H1 (cell line): ENCODE data around the gene PDE9A. TPM values are rescaled to one million over a fixed set of nuclear protein-coding genes. Genes with fewer than 3 reads are reported as not detected.
A peak's percentile ranks its signal among the peaks of the same experiment; 100 is the strongest.

ENCODE experiments used
- CTCF ChIA-PET: fragments of 300-600 bp; sonication (Branson Sonifier 250); formaldehyde crosslinking; loops from one replicate; lab custom pipeline; 2021; ENCODE audit not compliant: partially characterized antibody; lab: Charles Lee
- POLR2A ChIA-PET: fragments of 300-600 bp; sonication (Branson Sonifier 250); formaldehyde crosslinking; loops from one replicate; lab custom pipeline; 2021; ENCODE audit warnings: inconsistent platforms; ENCODE audit not compliant: partially characterized antibody; lab: Charles Lee
- DNase-seq, 2 experiments: peaks; one replicate each; pipeline versions ENCODE4 v3.0.0 to v3.0.0-alpha.2; 2010 to 2022; ENCODE audit warnings: low spot score in 2 of 2, low read depth in 1 of 2, mixed read lengths in 1 of 2
- FAIRE-seq: peaks from 2 replicates; lab custom pipeline; 2011; peaks lifted over from hg19 to GRCh38; lab: Jason Lieb, UNC
- H2AFZ ChIP-seq: 2 replicates; pipeline ENCODE4 v1.8.1; 2012; ENCODE audit warnings: low read length, inconsistent platforms
- H2AK5ac ChIP-seq: 2 replicates; pipeline ENCODE4 v1.6.1; 2013; ENCODE audit warnings: low read depth, low read length
- H2BK120ac ChIP-seq: replicated peaks from 2 replicates; pipeline ENCODE3; 2013; ENCODE audit warnings: low read depth, low read length, inconsistent platforms
- H2BK12ac ChIP-seq: 2 replicates; pipeline ENCODE4 v1.6.1; 2013; ENCODE audit warnings: low read depth, low read length
- H2BK15ac ChIP-seq: 2 replicates; pipeline ENCODE4 v1.6.1; 2013; ENCODE audit warnings: low read length
- H2BK20ac ChIP-seq: 2 replicates; pipeline ENCODE4 v1.6.1; 2013; ENCODE audit warnings: low read length
- H2BK5ac ChIP-seq: 2 replicates; pipeline ENCODE4 v1.6.1; 2013; ENCODE audit warnings: low read depth, low read length
- H3K14ac ChIP-seq: 2 replicates; pipeline ENCODE4 v1.6.1; 2013; ENCODE audit warnings: inconsistent platforms; ENCODE audit not compliant: insufficient read length
- H3K18ac ChIP-seq: 2 replicates; pipeline ENCODE4 v1.6.1; 2013; ENCODE audit warnings: low read length; ENCODE audit errors: extremely low read depth
- H3K23ac ChIP-seq: 2 replicates; pipeline ENCODE4 v1.6.1; 2013; ENCODE audit warnings: inconsistent platforms; ENCODE audit not compliant: insufficient read length
- H3K23me2 ChIP-seq: 2 replicates; pipeline ENCODE4 v1.6.1; 2013; ENCODE audit warnings: low read depth, low read length
- H3K27ac ChIP-seq: 2 replicates; pipeline ENCODE4 v1.6.1; 2011; ENCODE audit warnings: low read depth, low read length, inconsistent platforms
- H3K27me3 ChIP-seq, 4 experiments: replicated peaks in 1 of 4; 1 replicate in 1 of 4; 2 replicates in 3 of 4; pipeline versions ENCODE4 v1.6.1 to v1.8.1; 2011 to 2013; ENCODE audit warnings: low read length in 3 of 4, mild to moderate bottlenecking in 3 of 4, inconsistent platforms in 2 of 4, mixed read lengths in 2 of 4, moderate library complexity in 1 of 4; ENCODE audit not compliant: control insufficient read depth in 3 of 4, insufficient read depth in 3 of 4; ENCODE audit errors: extremely low read depth in 1 of 4
- H3K36me3 ChIP-seq, 4 experiments: 2 replicates each; pipeline versions ENCODE4 v1.6.1 to v1.8.1; 2011 to 2013; ENCODE audit warnings: mild to moderate bottlenecking in 4 of 4, low read length in 3 of 4, moderate library complexity in 2 of 4, control low read depth in 1 of 4, inconsistent platforms in 1 of 4; ENCODE audit not compliant: insufficient read depth in 4 of 4, control insufficient read depth in 2 of 4
- H3K4ac ChIP-seq: replicated peaks from 2 replicates; pipeline ENCODE3; 2013; ENCODE audit warnings: low read length, low read depth, mixed read lengths, inconsistent platforms; ENCODE audit not compliant: insufficient read length
- H3K4me1 ChIP-seq, 4 experiments: replicated peaks in 1 of 4; 1 replicate in 1 of 4; 2 replicates in 3 of 4; pipeline versions ENCODE4 v1.6.1 to v1.8.1; 2011 to 2013; ENCODE audit warnings: low read length in 3 of 4, inconsistent platforms in 2 of 4, mixed read lengths in 1 of 4; ENCODE audit not compliant: insufficient read depth in 4 of 4, control insufficient read depth in 3 of 4
- H3K4me2 ChIP-seq, 2 experiments: 2 replicates each; pipeline versions ENCODE4 v1.6.1 to v1.8.1; 2011 to 2013; ENCODE audit warnings: low read depth in 2 of 2, low read length in 2 of 2, control low read depth in 1 of 2, inconsistent platforms in 1 of 2, mild to moderate bottlenecking in 1 of 2; ENCODE audit not compliant: insufficient read depth in 1 of 2
- H3K4me3 ChIP-seq, 4 experiments: fragments of 200-600, 300-600 bp in 1 of 4; sonication (generic), shearing (Covaris generic), sonication (Bioruptor Twin) in 1 of 4; 2 replicates each; pipeline versions ENCODE4 v1.5.1 to v1.8.1; 2011 to 2016; ENCODE audit warnings: low read length in 4 of 4, low read depth in 3 of 4, control low read depth in 2 of 4, inconsistent platforms in 2 of 4, mild to moderate bottlenecking in 2 of 4, mixed read lengths in 1 of 4, moderate library complexity in 1 of 4; ENCODE audit not compliant: insufficient read depth in 2 of 4; ENCODE audit errors: extremely low read depth in 1 of 4
- H3K56ac ChIP-seq: replicated peaks from 2 replicates; pipeline ENCODE3; 2013; ENCODE audit warnings: low read depth, mild to moderate bottlenecking, mixed read lengths, low read length, inconsistent platforms; ENCODE audit not compliant: insufficient read length
- H3K79me1 ChIP-seq: 2 replicates; pipeline ENCODE4 v1.6.1; 2013; ENCODE audit warnings: low read depth, low read length, control low read depth
- H3K79me2 ChIP-seq, 2 experiments: 2 replicates each; pipeline versions ENCODE4 v1.6.1 to v1.8.1; 2012 to 2013; ENCODE audit warnings: low read length in 2 of 2, mild to moderate bottlenecking in 2 of 2, inconsistent platforms in 1 of 2; ENCODE audit not compliant: insufficient read depth in 2 of 2, control insufficient read depth in 1 of 2
- H3K9ac ChIP-seq, 4 experiments: replicated peaks in 1 of 4; 1 replicate in 1 of 4; 2 replicates in 3 of 4; pipeline versions ENCODE4 v1.6.1 to v1.8.1; 2011 to 2013; ENCODE audit warnings: low read depth in 3 of 4, low read length in 3 of 4, control low read depth in 2 of 4, mild to moderate bottlenecking in 2 of 4, moderate library complexity in 2 of 4, inconsistent platforms in 1 of 4; ENCODE audit errors: extremely low read depth in 1 of 4
- H3K9me3 ChIP-seq, 2 experiments: 2 replicates each; pipeline versions ENCODE4 v1.6.1 to v1.8.1; 2012 to 2013; ENCODE audit warnings: mild to moderate bottlenecking in 2 of 2, moderate library complexity in 2 of 2, control low read depth in 1 of 2, inconsistent platforms in 1 of 2, low read depth in 1 of 2, low read length in 1 of 2, mixed read lengths in 1 of 2; ENCODE audit not compliant: insufficient read depth in 2 of 2
- H4K20me1 ChIP-seq, 2 experiments: replicated peaks in 1 of 2; 2 replicates each; pipeline versions ENCODE3 to v1.8.1; 2011 to 2013; ENCODE audit warnings: inconsistent platforms in 2 of 2, low read length in 2 of 2, mild to moderate bottlenecking in 1 of 2; ENCODE audit not compliant: insufficient read depth in 2 of 2, control insufficient read depth in 1 of 2
- H4K5ac ChIP-seq: 2 replicates; pipeline ENCODE4 v1.6.1; 2013; ENCODE audit warnings: low read length, low read depth, mixed read lengths, inconsistent platforms; ENCODE audit not compliant: insufficient read length
- H4K8ac ChIP-seq: 2 replicates; pipeline ENCODE4 v1.8.0; 2013; ENCODE audit warnings: mild to moderate bottlenecking, moderate library complexity, low read length, inconsistent platforms; ENCODE audit not compliant: insufficient read depth; ENCODE audit errors: extremely low read depth
- H4K91ac ChIP-seq: replicated peaks from 2 replicates; pipeline ENCODE3; 2013; ENCODE audit warnings: low read length, mixed read lengths, inconsistent platforms; ENCODE audit not compliant: insufficient read length
- BRCA1 ChIP-seq: IDR thresholded peaks from 2 replicates; pipeline ENCODE4 v1.6.1; 2012; ENCODE audit warnings: low read depth, low read length, improper control_type of control experiment
- POLR2A ChIP-seq, 2 experiments: IDR thresholded peaks; 1 replicate in 1 of 2; 2 replicates in 1 of 2; pipeline ENCODE4 v1.6.1; 2011; ENCODE audit warnings: low read depth in 2 of 2, low read length in 2 of 2, mild to moderate bottlenecking in 2 of 2; ENCODE audit errors: control extremely low read depth in 1 of 2
- RBBP5 ChIP-seq: IDR thresholded peaks from 2 replicates; pipeline ENCODE4 v1.7.1; 2012; ENCODE audit warnings: low read depth, mild to moderate bottlenecking, inconsistent platforms, low read length, moderate library complexity, borderline replicate concordance
- WGBS, 2 experiments: shearing (Covaris generic) in 1 of 2; methylation state at CpG; one replicate each; pipeline versions ENCODE4 v1.1.6 to v1.1.7; 2013 to 2015; ENCODE audit warnings: low lambda C conversion rate in 2 of 2, mixed read lengths in 2 of 2, inconsistent platforms in 1 of 2, low coverage in 1 of 2, missing lambda C conversion rate in 1 of 2; ENCODE audit not compliant: insufficient replicate concordance in 2 of 2, insufficient coverage in 1 of 2, insufficient read length in 1 of 2; ENCODE audit errors: extremely low coverage in 1 of 2, missing lambda C conversion rate in 1 of 2; 5-methylcytosine and 5-hydroxymethylcytosine counted together
- polyA plus RNA-seq, 7 experiments: library from polyadenylated mRNA; depleted of rRNA in 3 of 7; stranded (reverse) in 5 of 7; unstranded in 2 of 7; fragments of >200 nt in 5 of 7; fragments of 200-250 nt in 2 of 7; gene quantifications; 1 replicate in 5 of 7; 2 replicates in 1 of 7; 4 replicates in 1 of 7; pipeline versions ENCODE4 v1.2.1 to v1.2.3, GENCODE V29; 2011 to 2013; ENCODE audit warnings: missing spikeins in 2 of 7, mixed read lengths in 2 of 7
- total RNA-seq: library from RNA; stranded (reverse); fragmentation: NEBNext Ultra II Directional; extraction: Animal tissue kit (Norgen Biotek cat#: 25700); gene quantifications from 2 replicates; pipeline ENCODE4 v1.2.1, GENCODE V29; 2021

PDE9A gene
- total and polyA plus RNA-seq, 2 of the 8 experiments (the other 6 are each of a cell fraction or from before 2014, with no cell fraction given) = 39.2 to 45.9 TPM

- Histone ChIP-seq H2BK15ac (peak overlapping the region; percentile 97), H3K9me3 (no peaks in the 10 kb centered on the region), H2BK5ac (0 out of 2 replicates have a peak overlapping the region, but pooled peaks have one; percentile 24), H3K4me2 (no peak overlapping the region), H2BK120ac (no peak overlapping the region), H3K9ac (no peak overlapping the region), H3K18ac (no peak overlapping the region), H3K79me1 (no peaks in the 10 kb centered on the region), H4K8ac (no peak overlapping the region), H3K23me2 (peaks cover 9% of the 10 kb centered on the region; the same call in 1 of the 2 replicates), H3K27me3 (peaks cover 0 to 7% (median 3%) of the 10 kb centered on the region in 4 experiments; a peak in 3 of 7 replicates), H2AK5ac (0 out of 2 replicates have a peak overlapping the region, but pooled peaks have one; percentile 39), H2AFZ (no peak overlapping the region), H2BK20ac (no peak overlapping the region), H3K79me2 (no peaks in the 10 kb centered on the region), H4K20me1 (peaks cover 0 to 3% of the 10 kb centered on the region in 2 experiments), H3K4me3 (no peak overlapping the region), H3K14ac (no peak overlapping the region)
- FAIRE-seq (no peak), DNase-seq (no peak)
- CTCF ChIA-PET = interaction anchor here (0.9 to 10.7 kb wide), 3 partner anchors 14 to 43 kb away, joined by 3 to 112 read pairs (median 3); partner anchors contain the start of gene PDE9A
- TF ChIP-seq BRCA1 (no peak), RBBP5 (no peak), POLR2A (IDR thresholded peaks at IDR 0.05; ENCODE audit: control extremely low read depth in 1 of 2, low read depth in 2 of 2, low read length in 2 of 2) (no peak)
- TF ChIP-seq, all 59 proteins: peak for 0
- WGBS, 2 experiments = 77% methylated on average over 8 of the region's 8 CpGs; no CpG with 5 or more reads in 1 of the 2 experiments
- peaks cover 2 to 21% (median 10%) of the 10 kb centered on the region in 4 experiments; a peak in 6 of 7 replicates for H3K4me1 ChIP-seq
- H3K23ac ChIP-seq = no peak overlapping the region
- H3K56ac ChIP-seq = no peak overlapping the region
- peak overlapping the region; percentile 8 for H3K4ac ChIP-seq
- no peak overlapping the region for H4K5ac ChIP-seq
- peak overlapping the region; percentile 92; the same call in 1 of the 2 replicates for H2BK12ac ChIP-seq
- POLR2A ChIA-PET = no interaction called here
- no peak overlapping the region for H3K27ac ChIP-seq
- H4K91ac ChIP-seq = peak overlapping the region; percentile 14
- no peaks in the 10 kb centered on the region for H3K36me3 ChIP-seq
Measured at GRCh38 chr21:42639646-42640152, 13.7 kb upstream of the PDE9A start.
